ENCODE measurements around the gene TNIK.

Gene TNIK

GRCh38 chr3:171055336-171056178 lies 404.6 kb downstream of the TNIK start:
- in situ Hi-C loops (cut with MboI; ENCODE audit: low pct_unique_long_range_greater_than_20kb, low sequenced_read_pairs, unreplicated experiment), result no loop called here
- TF ChIP-seq, protein P1, sequence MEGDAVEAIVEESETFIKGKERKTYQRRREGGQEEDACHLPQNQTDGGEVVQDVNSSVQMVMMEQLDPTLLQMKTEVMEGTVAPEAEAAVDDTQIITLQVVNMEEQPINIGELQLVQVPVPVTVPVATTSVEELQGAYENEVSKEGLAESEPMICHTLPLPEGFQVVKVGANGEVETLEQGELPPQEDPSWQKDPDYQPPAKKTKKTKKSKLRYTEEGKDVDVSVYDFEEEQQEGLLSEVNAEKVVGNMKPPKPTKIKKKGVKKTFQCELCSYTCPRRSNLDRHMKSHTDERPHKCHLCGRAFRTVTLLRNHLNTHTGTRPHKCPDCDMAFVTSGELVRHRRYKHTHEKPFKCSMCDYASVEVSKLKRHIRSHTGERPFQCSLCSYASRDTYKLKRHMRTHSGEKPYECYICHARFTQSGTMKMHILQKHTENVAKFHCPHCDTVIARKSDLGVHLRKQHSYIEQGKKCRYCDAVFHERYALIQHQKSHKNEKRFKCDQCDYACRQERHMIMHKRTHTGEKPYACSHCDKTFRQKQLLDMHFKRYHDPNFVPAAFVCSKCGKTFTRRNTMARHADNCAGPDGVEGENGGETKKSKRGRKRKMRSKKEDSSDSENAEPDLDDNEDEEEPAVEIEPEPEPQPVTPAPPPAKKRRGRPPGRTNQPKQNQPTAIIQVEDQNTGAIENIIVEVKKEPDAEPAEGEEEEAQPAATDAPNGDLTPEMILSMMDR (IDR thresholded peaks at IDR 0.05; ENCODE audit: extremely low read depth, insufficient read depth, missing control alignments), result no peak
- no peak for DNase-seq (ENCODE audit: low spot score)

DNA sequence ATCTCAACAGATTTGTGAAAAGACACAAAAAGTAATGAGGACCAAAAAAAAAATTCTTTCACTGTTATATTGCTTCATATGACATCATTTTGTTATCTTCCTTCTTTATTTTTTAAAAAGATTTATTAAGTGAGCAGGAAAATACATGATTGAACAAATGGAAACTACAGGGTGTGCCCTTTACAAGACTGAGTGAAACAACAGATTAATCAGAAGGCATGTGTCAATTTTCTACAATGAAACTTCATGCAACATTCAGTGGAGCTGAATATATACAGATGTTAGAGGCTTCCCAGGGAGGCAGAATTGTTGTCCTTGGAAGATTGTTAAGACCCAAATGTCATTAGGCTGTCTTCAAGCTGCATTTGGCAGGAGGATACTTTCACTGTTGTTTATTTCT lies 405.3 kb downstream of the TNIK start:
- in situ Hi-C loops (cut with MboI; ENCODE audit: low pct_unique_long_range_greater_than_20kb, low sequenced_read_pairs, unreplicated experiment), result no loop called here
- TF ChIP-seq, protein P1 (IDR thresholded peaks at IDR 0.05; ENCODE audit: extremely low read depth, insufficient read depth, missing control alignments), result no peak

GRCh38 chr3:171054231-171054630 lies 406.0 kb downstream of the TNIK start:
- TF ChIP-seq, protein P1 (IDR thresholded peaks at IDR 0.05; ENCODE audit: extremely low read depth, insufficient read depth, missing control alignments), result no peak
- in situ Hi-C loops (cut with MboI; ENCODE audit: low pct_unique_long_range_greater_than_20kb, low sequenced_read_pairs, unreplicated experiment), result no loop called here
- no peak for DNase-seq (ENCODE audit: low spot score)

More for the DNA sequence above, 405.3 kb downstream of the TNIK start:
- no peak for DNase-seq (ENCODE audit: low spot score)

DNA sequence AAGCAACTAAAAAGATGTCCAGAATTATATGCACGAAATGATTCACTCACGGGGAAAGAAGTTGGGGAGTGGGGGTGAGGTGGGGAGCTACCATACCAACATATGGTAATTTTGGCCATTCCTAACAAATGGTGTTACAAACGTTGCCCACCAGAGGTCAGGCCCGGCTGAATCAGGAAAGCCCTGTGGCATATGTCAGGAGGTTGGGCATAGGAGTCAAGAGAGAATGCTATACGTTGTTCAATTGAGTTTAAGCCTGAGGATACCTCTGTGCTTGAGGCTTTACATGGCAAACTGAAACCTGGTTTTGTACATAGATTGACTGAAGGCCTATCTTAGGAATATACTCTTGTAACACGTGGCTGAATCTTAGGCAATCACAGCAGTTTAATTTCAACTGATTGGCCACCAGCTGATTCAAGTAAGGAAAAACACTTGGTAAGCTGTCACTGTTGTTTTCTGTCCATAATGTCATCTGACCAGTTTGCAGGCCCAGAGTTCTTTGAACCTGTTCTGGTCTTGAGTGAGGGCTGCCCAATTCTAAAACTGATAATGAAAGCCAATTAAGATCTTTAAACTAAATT lies 410.3 kb downstream of the TNIK start:
- DNase-seq (ENCODE audit: low spot score), result peak; percentile 53
- in situ Hi-C loops (cut with MboI; ENCODE audit: low pct_unique_long_range_greater_than_20kb, low sequenced_read_pairs, unreplicated experiment), result no loop called here
- TF ChIP-seq, protein P1 (IDR thresholded peaks at IDR 0.05; ENCODE audit: extremely low read depth, insufficient read depth, missing control alignments), result peak; percentile 44

DNA sequence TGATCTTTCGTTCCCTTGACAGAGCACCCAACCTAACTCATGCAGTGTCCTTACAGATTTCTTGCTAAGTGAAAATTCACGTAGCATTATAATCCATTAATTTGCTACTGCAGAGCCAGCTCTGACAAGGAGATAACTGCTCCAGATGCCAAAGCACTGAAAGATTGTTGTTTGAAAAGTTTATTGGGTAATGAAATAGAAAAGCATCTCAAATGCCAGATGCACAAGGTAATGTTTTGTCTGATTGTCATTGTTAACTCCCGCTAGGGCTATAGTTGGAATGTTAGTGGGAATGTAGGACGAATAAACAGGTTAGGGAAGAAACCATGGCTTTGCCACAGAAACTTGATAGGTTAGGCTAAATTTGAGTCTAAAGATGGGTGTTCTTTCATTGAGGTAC lies 413.4 kb downstream of the TNIK start:
- DNase-seq (ENCODE audit: low spot score), result no peak
- in situ Hi-C loops (cut with MboI; ENCODE audit: low pct_unique_long_range_greater_than_20kb, low sequenced_read_pairs, unreplicated experiment), result no loop called here
- TF ChIP-seq, protein P1 (IDR thresholded peaks at IDR 0.05; ENCODE audit: extremely low read depth, insufficient read depth, missing control alignments), result no peak

GRCh38 chr3:171044835-171045793 lies 415.1 kb downstream of the TNIK start:
- in situ Hi-C loops (cut with MboI; ENCODE audit: low pct_unique_long_range_greater_than_20kb, low sequenced_read_pairs, unreplicated experiment), result no loop called here
- TF ChIP-seq, protein P1 (IDR thresholded peaks at IDR 0.05; ENCODE audit: extremely low read depth, insufficient read depth, missing control alignments), result no peak
- DNase-seq (ENCODE audit: low spot score), result no peak
